Neural progenitor cell (in vitro differentiated cells): ENCODE results near the gene SERPINB13. TPM values are rescaled to one million over a fixed set of nuclear protein-coding genes. Genes with fewer than 3 reads are reported as not detected.

Experiments used
- DNase-seq: peaks from one replicate; pipeline ENCODE4 v3.0.0-alpha.2; 2016; ENCODE audit warnings: low spot score
- H2AFZ ChIP-seq: fragments of 200-600 bp; sonication (generic); replicated peaks from 2 replicates; pipeline ENCODE4 v1.6.1; 2016; ENCODE audit warnings: antibody characterized with exemption
- H3F3A ChIP-seq: fragments of 200-600 bp; sonication (generic); 2 replicates; pipeline ENCODE4 v1.6.1; 2016; ENCODE audit warnings: antibody characterized with exemption, low read depth
- H3K27ac ChIP-seq: fragments of 200-600 bp; sonication (generic); 2 replicates; pipeline ENCODE4 v1.5.1; 2016; ENCODE audit warnings: mild to moderate bottlenecking
- H3K27me3 ChIP-seq: fragments of 200-600 bp; sonication (generic); 2 replicates; pipeline ENCODE4 v1.6.1; 2016; ENCODE audit warnings: mild to moderate bottlenecking, moderate library complexity
- H3K36me3 ChIP-seq: fragments of 200-600 bp; sonication (generic); 2 replicates; pipeline ENCODE4 v1.5.1; 2016
- H3K4me1 ChIP-seq: fragments of 200-600 bp; sonication (generic); 2 replicates; pipeline ENCODE4 v1.6.1; 2016; ENCODE audit warnings: mixed run types
- H3K4me2 ChIP-seq: fragments of 200-600 bp; sonication (generic); 2 replicates; pipeline ENCODE4 v1.6.1; 2016
- H3K4me3 ChIP-seq: fragments of 200-600 bp; sonication (generic); 2 replicates; pipeline ENCODE4 v1.5.1; 2016
- H3K79me2 ChIP-seq: fragments of 200-600 bp; sonication (generic); 2 replicates; pipeline ENCODE4 v1.6.1; 2016; ENCODE audit warnings: low read depth
- H3K9ac ChIP-seq: fragments of 200-600 bp; sonication (generic); 2 replicates; pipeline ENCODE4 v1.6.1; 2016
- H3K9me3 ChIP-seq: fragments of 200-600 bp; sonication (generic); 2 replicates; pipeline ENCODE4 v1.5.1; 2016; ENCODE audit warnings: low read depth
- H4K20me1 ChIP-seq: fragments of 200-600 bp; sonication (generic); 2 replicates; pipeline ENCODE4 v1.6.1; 2016; ENCODE audit warnings: low read depth
- H3K27ac Mint-ChIP-seq: 3 replicates; pipeline ENCODE4 v1.8.0; 2021; ENCODE audit warnings: mixed read lengths
- H3K27me3 Mint-ChIP-seq: 2 replicates; pipeline ENCODE4 v1.8.0; 2022; ENCODE audit warnings: low read depth, mild to moderate bottlenecking, inconsistent platforms, moderate library complexity, mixed read lengths; ENCODE audit not compliant: insufficient read depth
- H3K36me3 Mint-ChIP-seq: 3 replicates; pipeline ENCODE4 v1.8.0; 2021; ENCODE audit warnings: mixed read lengths
- H3K4me1 Mint-ChIP-seq: 3 replicates; pipeline ENCODE4 v1.8.0; 2021; ENCODE audit warnings: mixed read lengths
- H3K4me3 Mint-ChIP-seq: 3 replicates; pipeline ENCODE4 v1.8.0; 2021; ENCODE audit warnings: mild to moderate bottlenecking, moderate library complexity, mixed read lengths
- H3K9me3 Mint-ChIP-seq: 3 replicates; pipeline ENCODE4 v1.8.0; 2020; ENCODE audit warnings: mixed read lengths
- CTCF ChIP-seq: fragments of 200-600 bp; sonication (generic); IDR thresholded peaks from 2 replicates; pipeline ENCODE4 v1.5.1; 2017; ENCODE audit warnings: antibody characterized with exemption, mild to moderate bottlenecking
- EZH2 ChIP-seq: fragments of 200-600 bp; sonication (generic); IDR thresholded peaks from 2 replicates; pipeline ENCODE4 v1.6.1; 2017; ENCODE audit warnings: antibody characterized with exemption, mild to moderate bottlenecking, moderate library complexity
- EZH2phosphoT487 ChIP-seq: fragments of 200-600 bp; sonication (generic); IDR thresholded peaks from 2 replicates; pipeline ENCODE4 v1.6.1; 2017; ENCODE audit warnings: antibody characterized with exemption
- total RNA-seq: library from RNA; depleted of rRNA; stranded (reverse); fragments of >200 nt; gene quantifications from 2 replicates; pipeline ENCODE4 v1.2.3, GENCODE V29; 2015; ENCODE audit warnings: low replicate concordance

Gene SERPINB13
- total RNA-seq, 1 donor from 2014 or later: not detected

GRCh38 chr18:63567825-63568224 is 19.3 kb upstream of the SERPINB13 start:
- no peaks in the 10 kb centered on the region for H3K79me2 ChIP-seq
- no peaks in the 10 kb centered on the region for H3K9me3 Mint-ChIP-seq
- H3K36me3 ChIP-seq: no peaks in the 10 kb centered on the region
- no peak overlapping the region for H2AFZ ChIP-seq
- no peak overlapping the region for H3K27ac ChIP-seq
- H3K9me3 ChIP-seq: no peaks in the 10 kb centered on the region
- no peaks in the 10 kb centered on the region for H3K4me1 Mint-ChIP-seq
- H4K20me1 ChIP-seq: no peaks in the 10 kb centered on the region
- H3K27me3 ChIP-seq: no peaks in the 10 kb centered on the region
- no peak for DNase-seq
- H3K4me3 ChIP-seq: no peak overlapping the region
- no peak overlapping the region for H3K4me3 Mint-ChIP-seq
- no peak overlapping the region for H3K4me2 ChIP-seq
- TF ChIP-seq EZH2phosphoT487 (no peak), CTCF (no peak), EZH2 (no peak)
- H3K36me3 Mint-ChIP-seq: no peaks in the 10 kb centered on the region
- no peak overlapping the region for H3K9ac ChIP-seq
- no peak overlapping the region for H3K27ac Mint-ChIP-seq
- peaks cover 2% of the 10 kb centered on the region for H3K27me3 Mint-ChIP-seq
- H3F3A ChIP-seq: no peaks in the 10 kb centered on the region
- no peaks in the 10 kb centered on the region for H3K4me1 ChIP-seq

DNA sequence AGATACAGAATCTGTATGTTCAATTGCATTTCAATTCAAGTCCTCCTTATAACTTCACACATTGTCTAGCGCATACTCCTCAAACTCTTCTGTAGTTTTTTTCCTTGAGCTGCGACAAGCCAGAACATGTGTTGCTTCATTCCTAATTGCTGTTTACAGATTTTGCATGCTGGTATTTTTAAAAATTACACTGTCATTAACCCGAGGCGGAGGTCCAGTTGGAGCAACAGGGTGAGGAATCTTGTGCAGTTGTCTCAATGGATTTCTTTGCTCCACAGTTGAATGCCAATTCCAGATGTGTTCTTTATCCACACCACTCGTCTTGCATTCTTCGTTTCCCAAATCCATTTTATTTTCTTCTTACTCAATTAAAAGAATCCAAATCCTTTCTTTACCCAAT is 16.4 kb upstream of the SERPINB13 start:
- Mint-ChIP-seq H3K27me3 (peaks cover 2% of the 10 kb centered on the region), H3K4me3 (no peak overlapping the region), H3K36me3 (no peaks in the 10 kb centered on the region), H3K4me1 (no peaks in the 10 kb centered on the region), H3K27ac (no peak overlapping the region), H3K9me3 (no peaks in the 10 kb centered on the region)
- Histone ChIP-seq H3K4me3 (no peak overlapping the region), H3K9ac (no peak overlapping the region), H3K27ac (no peak overlapping the region), H3K9me3 (no peaks in the 10 kb centered on the region), H3K4me2 (no peak overlapping the region), H3F3A (no peaks in the 10 kb centered on the region), H3K4me1 (no peaks in the 10 kb centered on the region), H2AFZ (no peak overlapping the region), H3K27me3 (no peaks in the 10 kb centered on the region), H4K20me1 (no peaks in the 10 kb centered on the region), H3K79me2 (no peaks in the 10 kb centered on the region), H3K36me3 (no peaks in the 10 kb centered on the region)
- TF ChIP-seq EZH2 (no peak), EZH2phosphoT487 (no peak), CTCF (no peak)
- no peak for DNase-seq

DNA sequence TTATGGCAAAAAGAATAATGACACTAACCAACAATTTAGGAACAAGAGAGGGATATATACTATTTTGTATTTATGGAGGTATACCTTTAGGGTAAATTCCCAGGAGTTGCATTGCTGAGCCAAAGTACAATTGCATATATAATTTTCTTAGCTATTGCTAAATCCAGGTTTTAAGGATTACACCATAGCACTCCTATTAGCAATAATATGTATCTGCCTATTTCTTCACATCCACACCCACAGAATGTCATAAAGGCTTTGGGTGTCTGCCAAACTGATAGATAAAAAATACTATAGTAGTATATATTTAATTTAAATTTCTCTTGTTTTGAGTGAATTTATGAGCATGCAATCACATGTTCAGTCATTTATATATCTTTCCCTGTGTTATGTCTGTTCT is 11.5 kb upstream of the SERPINB13 start:
- Histone ChIP-seq H3K36me3 (no peaks in the 10 kb centered on the region), H4K20me1 (no peaks in the 10 kb centered on the region), H3K27me3 (no peaks in the 10 kb centered on the region), H3K4me3 (no peak overlapping the region), H2AFZ (no peak overlapping the region), H3K9me3 (no peaks in the 10 kb centered on the region), H3K27ac (no peak overlapping the region), H3K9ac (no peak overlapping the region), H3K4me2 (no peak overlapping the region), H3K79me2 (no peaks in the 10 kb centered on the region), H3F3A (no peaks in the 10 kb centered on the region), H3K4me1 (no peaks in the 10 kb centered on the region)
- Mint-ChIP-seq H3K27me3 (no peaks in the 10 kb centered on the region), H3K36me3 (no peaks in the 10 kb centered on the region), H3K4me3 (no peak overlapping the region), H3K4me1 (no peaks in the 10 kb centered on the region), H3K27ac (no peak overlapping the region), H3K9me3 (no peaks in the 10 kb centered on the region)
- TF ChIP-seq CTCF (no peak), EZH2phosphoT487 (no peak), EZH2 (no peak)
- DNase-seq: no peak
